HG03521 (cell line): ENCODE data around the gene MBOAT2.
"Not testable (repeated sequence)": the region's sequence is repeated elsewhere in the genome, so short reads cannot be mapped to it uniquely, and the experiment has no call there.

Experiments
- ATAC-seq: cut with Tn5 transposase; IDR thresholded peaks from one replicate; pipeline ENCODE4 v1.9.1; 2021; ENCODE audit warnings: mild to moderate bottlenecking, moderate library complexity; ENCODE audit not compliant: unreplicated experiment

Gene MBOAT2

GRCh38 chr2:8993902-8994278, 9.6 kb downstream of the MBOAT2 start:
- no peak for ATAC-seq

- ATAC-seq = no peak
These were observed 10.1 kb downstream of the MBOAT2 start for GRCh38 chr2:8993196-8993901.

- no peak for ATAC-seq
These were observed 10.8 kb downstream of the MBOAT2 start for GRCh38 chr2:8992643-8993042.

GRCh38 chr2:8989536-8990079, 13.9 kb downstream of the MBOAT2 start:
- ATAC-seq = no peak

- ATAC-seq = no peak
These were observed 16.1 kb downstream of the MBOAT2 start for GRCh38 chr2:8987410-8987809.

GRCh38 chr2:8986327-8986976, 17.0 kb downstream of the MBOAT2 start:
- ATAC-seq = peak; percentile 66

GRCh38 chr2:8985561-8986326, 17.7 kb downstream of the MBOAT2 start:
- ATAC-seq = no peak

- peak; percentile 45 for ATAC-seq
These were observed 18.6 kb downstream of the MBOAT2 start for GRCh38 chr2:8984855-8985254.

- no peak for ATAC-seq
These were observed 19.3 kb downstream of the MBOAT2 start for GRCh38 chr2:8984157-8984556.

- no peak for ATAC-seq
These were observed 19.9 kb downstream of the MBOAT2 start for GRCh38 chr2:8983571-8983970.

GRCh38 chr2:8981876-8982275, 21.6 kb downstream of the MBOAT2 start:
- ATAC-seq = no peak

- ATAC-seq = no peak
These were observed 23.4 kb downstream of the MBOAT2 start for GRCh38 chr2:8980096-8980495.

GRCh38 chr2:8977758-8978157, 25.7 kb downstream of the MBOAT2 start:
- ATAC-seq = no peak

- ATAC-seq = no peak
These were observed 26.8 kb downstream of the MBOAT2 start for GRCh38 chr2:8976442-8977259.

GRCh38 chr2:8974016-8974415, 29.5 kb downstream of the MBOAT2 start:
- no peak for ATAC-seq

GRCh38 chr2:8973017-8973416, 30.5 kb downstream of the MBOAT2 start:
- not testable (repeated sequence) for ATAC-seq

GRCh38 chr2:8972535-8972934, 30.9 kb downstream of the MBOAT2 start:
- ATAC-seq = not testable (repeated sequence)

- not testable (repeated sequence) for ATAC-seq
These were observed 34.1 kb downstream of the MBOAT2 start for GRCh38 chr2:8969348-8969747.

- ATAC-seq = no peak
These were observed 37.2 kb downstream of the MBOAT2 start for GRCh38 chr2:8966123-8966908.
